ENCODE results near the gene SAMD4A. TPM values are rescaled to one million over a fixed set of nuclear protein-coding genes. Genes with fewer than 3 reads are reported as not detected.
"Not testable (repeated sequence)": the region's sequence is repeated elsewhere in the genome, so short reads cannot be mapped to it uniquely, and the experiment has no call there.

The SAMD4A gene
- total RNA-seq, 3 donors from 2014 or later: 28.5 to 44.6 (median 36.2) TPM

DNA sequence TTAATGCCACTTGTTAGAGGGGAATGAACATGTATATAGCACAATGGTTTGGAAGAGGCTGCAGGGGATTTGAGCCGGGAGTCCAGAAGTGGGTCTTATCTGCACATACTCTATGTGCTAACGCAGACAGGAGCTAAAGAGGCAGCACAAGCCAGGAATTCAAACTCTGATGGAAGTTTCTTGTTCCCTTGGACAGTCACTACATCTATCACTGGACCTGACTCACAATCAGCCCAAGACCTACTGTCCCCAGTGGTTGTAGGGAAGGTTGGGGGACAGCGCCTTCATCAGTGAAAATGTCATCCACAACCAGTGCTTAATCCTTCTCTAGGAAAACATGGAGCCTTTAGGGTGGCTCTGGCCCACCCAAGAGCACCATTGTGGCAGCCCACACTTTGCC is 227.9 kb downstream of the SAMD4A start:
- Histone ChIP-seq H3K4me3 (no peak overlapping the region), H3K4me1 (no peaks in the 10 kb centered on the region), H3K27ac (no peak overlapping the region), H3K9me3 (peaks cover 9% of the 10 kb centered on the region in 2 donors), H3K27me3 (no peaks in the 10 kb centered on the region), H3K36me3 (no peaks in the 10 kb centered on the region)
- intact Hi-C loops (cut with DNase I; ENCODE audit: low total_unique reads): no loop called here
- DNase-seq (ENCODE audit: low spot score in 2 of 2): no peak
- TF ChIP-seq, protein P1, sequence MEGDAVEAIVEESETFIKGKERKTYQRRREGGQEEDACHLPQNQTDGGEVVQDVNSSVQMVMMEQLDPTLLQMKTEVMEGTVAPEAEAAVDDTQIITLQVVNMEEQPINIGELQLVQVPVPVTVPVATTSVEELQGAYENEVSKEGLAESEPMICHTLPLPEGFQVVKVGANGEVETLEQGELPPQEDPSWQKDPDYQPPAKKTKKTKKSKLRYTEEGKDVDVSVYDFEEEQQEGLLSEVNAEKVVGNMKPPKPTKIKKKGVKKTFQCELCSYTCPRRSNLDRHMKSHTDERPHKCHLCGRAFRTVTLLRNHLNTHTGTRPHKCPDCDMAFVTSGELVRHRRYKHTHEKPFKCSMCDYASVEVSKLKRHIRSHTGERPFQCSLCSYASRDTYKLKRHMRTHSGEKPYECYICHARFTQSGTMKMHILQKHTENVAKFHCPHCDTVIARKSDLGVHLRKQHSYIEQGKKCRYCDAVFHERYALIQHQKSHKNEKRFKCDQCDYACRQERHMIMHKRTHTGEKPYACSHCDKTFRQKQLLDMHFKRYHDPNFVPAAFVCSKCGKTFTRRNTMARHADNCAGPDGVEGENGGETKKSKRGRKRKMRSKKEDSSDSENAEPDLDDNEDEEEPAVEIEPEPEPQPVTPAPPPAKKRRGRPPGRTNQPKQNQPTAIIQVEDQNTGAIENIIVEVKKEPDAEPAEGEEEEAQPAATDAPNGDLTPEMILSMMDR (IDR thresholded peaks at IDR 0.05): no peak
- TF ChIP-seq POLR2A (IDR thresholded peaks at IDR 0.05) (no peak), POLR2AphosphoS5 (IDR thresholded peaks at IDR 0.05) (no peak)

DNA sequence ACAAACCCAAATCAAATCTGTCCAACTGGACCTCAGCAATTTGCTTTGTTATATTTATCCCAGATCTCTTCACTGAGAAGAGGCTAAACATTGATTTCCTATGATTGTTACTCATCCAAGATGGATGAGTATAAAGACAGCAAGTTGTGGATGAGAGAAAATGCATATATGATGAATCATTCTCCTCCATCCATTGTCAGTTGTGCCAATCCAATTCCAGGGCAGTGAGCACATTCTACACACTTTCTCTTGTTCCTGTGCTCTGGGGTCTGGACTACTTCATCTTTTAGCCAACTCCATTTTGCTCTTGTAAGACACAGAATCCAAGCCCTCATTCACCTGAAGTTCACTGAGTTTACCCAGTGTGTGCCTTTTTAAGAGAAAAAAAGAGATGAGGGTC is 230.0 kb downstream of the SAMD4A start:
- DNase-seq (ENCODE audit: low spot score in 2 of 2): no peak
- TF ChIP-seq, protein P1 (IDR thresholded peaks at IDR 0.05): no peak
- TF ChIP-seq POLR2A (IDR thresholded peaks at IDR 0.05): no peak
- TF ChIP-seq POLR2AphosphoS5 (IDR thresholded peaks at IDR 0.05): no peak
- Histone ChIP-seq H3K4me3 (no peak overlapping the region), H3K27ac (no peak overlapping the region), H3K36me3 (no peaks in the 10 kb centered on the region), H3K4me1 (no peaks in the 10 kb centered on the region), H3K9me3 (peaks cover 9% of the 10 kb centered on the region in 2 donors), H3K27me3 (no peaks in the 10 kb centered on the region)
- intact Hi-C loops (cut with DNase I; ENCODE audit: low total_unique reads): no loop called here

DNA sequence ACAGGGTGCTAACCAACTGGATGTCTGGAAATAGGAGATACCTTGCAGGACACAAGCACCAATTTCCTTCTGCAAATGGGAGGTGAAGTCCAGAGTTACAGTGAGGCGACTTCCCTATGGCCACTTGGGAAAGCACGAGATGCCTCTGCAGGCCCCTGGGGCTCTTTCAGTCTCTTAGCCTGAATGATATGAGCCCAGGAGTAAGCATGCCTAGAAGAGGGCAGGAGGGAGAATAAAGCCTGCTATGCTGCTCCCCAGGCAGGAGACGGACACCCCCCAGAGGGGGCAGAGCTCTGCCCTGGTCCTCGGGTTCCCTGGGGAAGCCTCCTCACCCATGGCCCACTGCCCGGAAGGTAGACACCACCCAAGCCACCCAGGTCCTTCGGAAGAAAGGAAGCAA is 230.6 kb downstream of the SAMD4A start:
- intact Hi-C loops (cut with DNase I; ENCODE audit: low total_unique reads): no loop called here
- no peak for DNase-seq (ENCODE audit: low spot score in 2 of 2)
- Histone ChIP-seq H3K27ac (no peak overlapping the region), H3K27me3 (no peaks in the 10 kb centered on the region), H3K4me3 (no peak overlapping the region), H3K4me1 (no peaks in the 10 kb centered on the region), H3K9me3 (peaks cover 9% of the 10 kb centered on the region in 2 donors), H3K36me3 (no peaks in the 10 kb centered on the region)
- TF ChIP-seq, protein P1 (IDR thresholded peaks at IDR 0.05): no peak
- TF ChIP-seq POLR2AphosphoS5 (IDR thresholded peaks at IDR 0.05) (no peak), POLR2A (IDR thresholded peaks at IDR 0.05) (no peak)

DNA sequence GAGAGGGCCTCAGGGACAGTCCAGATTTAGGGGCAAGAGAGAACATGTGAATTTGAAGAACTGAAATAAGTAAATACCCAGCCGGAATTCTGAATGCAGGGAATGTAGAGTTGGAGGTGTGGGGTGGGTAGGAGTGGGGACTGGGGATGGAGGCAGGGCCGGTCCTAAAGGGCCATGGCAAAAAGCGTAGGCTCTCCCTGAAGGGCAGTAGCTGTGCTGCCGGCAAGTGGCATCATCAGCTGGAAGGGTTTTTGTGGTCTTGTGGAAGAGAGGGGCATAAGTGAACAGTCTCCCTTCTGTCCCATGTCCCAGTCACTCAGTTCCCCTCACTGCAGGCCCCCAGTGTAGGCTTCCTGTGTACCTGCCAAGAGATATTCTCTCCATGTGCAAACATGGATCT is 231.1 kb downstream of the SAMD4A start:
- no peak for DNase-seq (ENCODE audit: low spot score in 2 of 2)
- Histone ChIP-seq H3K27ac (no peak overlapping the region), H3K27me3 (no peaks in the 10 kb centered on the region), H3K4me1 (no peaks in the 10 kb centered on the region), H3K9me3 (peaks cover 9% of the 10 kb centered on the region in 2 donors), H3K4me3 (no peak overlapping the region), H3K36me3 (no peaks in the 10 kb centered on the region)
- TF ChIP-seq POLR2A (IDR thresholded peaks at IDR 0.05): no peak
- TF ChIP-seq, protein P1 (IDR thresholded peaks at IDR 0.05): no peak
- TF ChIP-seq POLR2AphosphoS5 (IDR thresholded peaks at IDR 0.05): no peak
- intact Hi-C loops (cut with DNase I; ENCODE audit: low total_unique reads): no loop called here

DNA sequence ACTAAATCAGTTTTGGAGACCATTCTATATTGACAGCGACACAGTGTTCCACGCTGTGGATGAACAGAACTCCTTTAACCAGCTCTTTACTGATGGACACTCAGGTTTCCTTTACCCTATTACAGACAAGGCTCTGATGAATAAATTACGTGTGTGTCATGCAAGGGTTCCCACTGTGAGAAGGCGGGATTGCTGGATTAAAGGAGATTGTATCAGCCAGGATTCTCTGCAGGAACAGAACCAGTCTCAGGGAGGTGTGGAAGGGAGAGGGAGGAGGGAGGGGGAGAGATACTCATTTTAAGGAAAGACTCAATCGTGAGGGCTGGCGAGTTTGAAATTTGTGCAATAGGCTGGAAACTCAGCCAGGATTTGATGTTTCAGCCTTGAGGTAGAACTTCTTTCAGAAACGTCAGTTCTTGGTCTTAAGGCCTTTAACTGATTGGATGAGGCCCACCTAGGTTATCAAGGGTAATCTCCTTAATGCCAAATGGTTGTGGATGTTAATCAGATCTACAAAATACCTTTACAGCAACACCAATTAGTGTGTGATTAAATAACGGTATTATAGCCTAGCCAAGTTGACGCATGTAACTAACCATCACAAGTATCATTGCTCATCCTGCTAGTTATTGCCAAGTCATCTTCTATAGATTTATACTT is 231.7 kb downstream of the SAMD4A start:
- no peak for DNase-seq (ENCODE audit: low spot score in 2 of 2)
- H3K27me3 ChIP-seq: no peaks in the 10 kb centered on the region
- no peak overlapping the region for H3K4me3 ChIP-seq
- no peaks in the 10 kb centered on the region for H3K4me1 ChIP-seq
- H3K9me3 ChIP-seq: peaks cover 9% of the 10 kb centered on the region in 2 donors
- H3K36me3 ChIP-seq: no peaks in the 10 kb centered on the region
- no peak for TF ChIP-seq POLR2AphosphoS5 (IDR thresholded peaks at IDR 0.05)
- TF ChIP-seq, protein P1 (IDR thresholded peaks at IDR 0.05): no peak
- intact Hi-C loops (cut with DNase I; ENCODE audit: low total_unique reads): no loop called here
- no peak overlapping the region for H3K27ac ChIP-seq

DNA sequence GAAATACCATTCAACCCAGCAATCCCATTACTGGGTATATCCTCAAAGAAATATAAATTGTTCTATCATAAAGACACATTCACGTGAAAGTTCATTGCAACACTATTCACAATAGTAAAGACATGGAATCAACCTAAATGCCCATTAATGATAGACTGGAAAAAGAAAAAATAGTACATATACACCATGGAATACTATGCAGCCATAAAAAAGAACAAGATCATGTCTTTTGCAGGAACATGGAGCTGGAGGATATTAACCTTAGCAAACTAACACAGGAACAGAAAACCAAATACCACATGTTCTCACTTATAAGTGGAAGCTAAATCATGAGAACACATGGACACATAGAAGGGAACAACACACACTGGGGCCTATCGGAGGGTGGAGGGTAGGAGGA is 234.6 kb downstream of the SAMD4A start:
- DNase-seq (ENCODE audit: low spot score in 2 of 2); H3K4me3 ChIP-seq; H3K36me3 ChIP-seq; H3K9me3 ChIP-seq; H3K27me3 ChIP-seq; H3K4me1 ChIP-seq; intact Hi-C loops (cut with DNase I; ENCODE audit: low total_unique reads); H3K27ac ChIP-seq: not testable (repeated sequence)
